ENCODE data around the gene EFS.

The EFS gene

GRCh38 chr14:23365036-23365731 is at the start of gene EFS:
Gene EFS, minus strand, starts transcription at chr14:23365172. Its CDS starts 147 bp downstream, at chr14:23365025.
- DNase-seq (ENCODE audit: low read depth) = no peak
- TF ChIP-seq CTCF (conservative IDR thresholded peaks at IDR 0.05; ENCODE audit: low read depth, low read length) = no peak
- peak within 1 kb of the TSS; percentile 47 for H3K4me3 ChIP-seq (ENCODE audit: low read length)

- DNase-seq (ENCODE audit: low read depth) = no peak
- H3K4me3 ChIP-seq (ENCODE audit: low read length) = no peak overlapping the region
- no peak for TF ChIP-seq CTCF (conservative IDR thresholded peaks at IDR 0.05; ENCODE audit: low read depth, low read length)
These were observed 49.3 kb upstream of the EFS start for GRCh38 chr14:23414254-23414653.

- DNase-seq (ENCODE audit: low read depth) = no peak
- no peak for TF ChIP-seq CTCF (conservative IDR thresholded peaks at IDR 0.05; ENCODE audit: low read depth, low read length)
- no peak overlapping the region for H3K4me3 ChIP-seq (ENCODE audit: low read length)
These were observed 48.7 kb upstream of the EFS start for GRCh38 chr14:23413681-23414080.

GRCh38 chr14:23411563-23412525 is 46.9 kb upstream of the EFS start:
- no peak overlapping the region for H3K4me3 ChIP-seq (ENCODE audit: low read length)
- no peak for TF ChIP-seq CTCF (conservative IDR thresholded peaks at IDR 0.05; ENCODE audit: low read depth, low read length)
- no peak for DNase-seq (ENCODE audit: low read depth)

- no peak overlapping the region for H3K4me3 ChIP-seq (ENCODE audit: low read length)
- no peak for TF ChIP-seq CTCF (conservative IDR thresholded peaks at IDR 0.05; ENCODE audit: low read depth, low read length)
- DNase-seq (ENCODE audit: low read depth) = no peak
These were observed 45.1 kb upstream of the EFS start for GRCh38 chr14:23409966-23410635.

GRCh38 chr14:23409475-23409874 is 44.5 kb upstream of the EFS start:
- H3K4me3 ChIP-seq (ENCODE audit: low read length) = no peak overlapping the region
- no peak for DNase-seq (ENCODE audit: low read depth)
- TF ChIP-seq CTCF (conservative IDR thresholded peaks at IDR 0.05; ENCODE audit: low read depth, low read length) = no peak

Measured in retinal pigment epithelial cell (primary cell).